ENCODE results near the gene PSME3IP1. TPM values are rescaled to one million over a fixed set of nuclear protein-coding genes. Genes with fewer than 3 reads are reported as not detected.

The PSME3IP1 gene
- total RNA-seq, 1 experiment from 2014 or later, result 103 TPM

- Mint-ChIP-seq H3K27ac (no peak overlapping the region), H3K4me3 (no peak overlapping the region), H3K27me3 (ENCODE audit: low read depth) (no peaks in the 10 kb centered on the region), H3K9me3 (no peaks in the 10 kb centered on the region), H3K4me1 (no peaks in the 10 kb centered on the region), H3K36me3 (ENCODE audit: insufficient read depth in 1 of 3, low read depth in 3 of 3) (peaks cover 18 to 67% (median 55%) of the 10 kb centered on the region in 3 experiments)
- no peak overlapping the region for H3T11ph ChIP-seq (ENCODE audit: low read length)
- no peak overlapping the region for H3K27ac ChIP-seq (ENCODE audit: insufficient read length, low read depth, low read length)
- H3K14ac ChIP-seq (ENCODE audit: insufficient read depth, low read length), result no peak overlapping the region
- no peak overlapping the region for H3K4ac ChIP-seq (ENCODE audit: low read depth, low read length)
- no peaks in the 10 kb centered on the region for H4K20me1 ChIP-seq (ENCODE audit: control insufficient read depth, insufficient read depth, insufficient read length)
- no peak overlapping the region for H3K56ac ChIP-seq (ENCODE audit: insufficient read length, low read depth, low read length)
- H4K5ac ChIP-seq (ENCODE audit: insufficient read length, low read depth, low read length), result no peak overlapping the region
- no peak overlapping the region for H3K4me2 ChIP-seq (ENCODE audit: insufficient read depth, insufficient read length, low read length)
- no peak overlapping the region for H3K23ac ChIP-seq (ENCODE audit: insufficient read length, low read depth, low read length)
- no peaks in the 10 kb centered on the region for H3K79me2 ChIP-seq (ENCODE audit: insufficient read depth, low read length)
- no peak overlapping the region for H2AFZ ChIP-seq (ENCODE audit: low read length)
- DNase-seq, result no peak
- H3K27me3 ChIP-seq (ENCODE audit: insufficient read depth, low read length), result no peaks in the 10 kb centered on the region
- H3K4me1 ChIP-seq (ENCODE audit: insufficient read depth, low read length), result no peaks in the 10 kb centered on the region
- H3K79me1 ChIP-seq (ENCODE audit: insufficient read depth, low read depth, low read length, poor library complexity, severe bottlenecking), result no peaks in the 10 kb centered on the region
- TF ChIP-seq CTCF (conservative IDR thresholded peaks at IDR 0.05), result no peak
- H3K9me3 ChIP-seq (ENCODE audit: control insufficient read depth, low read depth, low read length), result no peaks in the 10 kb centered on the region
- no peak overlapping the region for H4K91ac ChIP-seq (ENCODE audit: insufficient read length, low read depth, low read length)
- H2BK12ac ChIP-seq (ENCODE audit: insufficient read length, low read depth, low read length), result no peak overlapping the region
- no peaks in the 10 kb centered on the region for H3K23me2 ChIP-seq (ENCODE audit: insufficient read length, low read depth, low read length, poor library complexity, severe bottlenecking)
- no peak overlapping the region for H3K18ac ChIP-seq (ENCODE audit: insufficient read length, low read depth, low read length)
- no peak overlapping the region for H3K9ac ChIP-seq (ENCODE audit: extremely low read depth, insufficient read length, low read length)
- no peak overlapping the region for H2BK20ac ChIP-seq (ENCODE audit: low read depth, low read length, poor library complexity, severe bottlenecking)
- no peak overlapping the region for H2BK5ac ChIP-seq (ENCODE audit: insufficient read length, low read length)
- no peak overlapping the region for H2BK120ac ChIP-seq (ENCODE audit: low read depth, low read length, poor library complexity, severe bottlenecking)
- no peak overlapping the region for H2AK5ac ChIP-seq (ENCODE audit: insufficient read length, low read length)
- no peak overlapping the region for H4K8ac ChIP-seq (replicated peaks; ENCODE audit: insufficient read length, low read depth, low read length)
- no peak overlapping the region for H2BK15ac ChIP-seq (ENCODE audit: low read depth, low read length)
Observed at GRCh38 chr16:57234707-57235092, 48.9 kb upstream of the PSME3IP1 start.

Data from H9 (cell line).